Measurements from ENCODE around the gene TNFRSF4.

TNFRSF4 gene

DNA sequence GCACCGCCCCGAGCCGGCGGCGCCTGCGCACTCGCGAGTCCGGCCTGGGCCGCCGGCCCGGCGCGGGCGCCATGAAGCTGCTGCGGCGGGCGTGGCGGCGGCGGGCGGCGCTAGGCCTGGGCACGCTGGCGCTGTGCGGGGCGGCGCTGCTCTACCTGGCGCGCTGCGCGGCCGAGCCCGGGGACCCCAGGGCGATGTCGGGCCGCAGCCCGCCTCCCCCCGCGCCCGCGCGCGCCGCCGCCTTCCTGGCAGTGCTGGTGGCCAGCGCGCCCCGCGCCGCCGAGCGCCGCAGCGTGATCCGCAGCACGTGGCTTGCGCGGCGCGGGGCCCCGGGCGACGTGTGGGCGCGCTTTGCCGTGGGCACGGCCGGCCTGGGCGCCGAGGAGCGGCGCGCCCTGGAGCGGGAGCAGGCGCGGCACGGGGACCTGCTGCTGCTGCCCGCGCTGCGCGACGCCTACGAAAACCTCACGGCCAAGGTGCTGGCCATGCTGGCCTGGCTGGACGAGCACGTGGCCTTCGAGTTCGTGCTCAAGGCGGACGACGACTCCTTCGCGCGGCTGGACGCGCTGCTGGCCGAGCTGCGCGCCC, 18.3 kb upstream of the TNFRSF4 start, which contains the start of gene B3GALT6:
Gene B3GALT6, plus strand, starts transcription at position 30 of the 588 bp plus-strand sequence. Its CDS starts 42 bp downstream, at position 72.
- no peak for ATAC-seq (replicated peaks)
- H3K27ac Mint-ChIP-seq = peak within 1 kb of the TSS; percentile 94
- no peak for DNase-seq
- H3K36me3 Mint-ChIP-seq = peaks cover 18 to 28% of the 10 kb centered on the region in 2 donors
- H3K27me3 Mint-ChIP-seq = no peaks in the 10 kb centered on the region
- H3K9me3 Mint-ChIP-seq = no peaks in the 10 kb centered on the region
- H3K4me3 Mint-ChIP-seq = peak within 1 kb of the TSS; percentile 87 to 94
- H3K4me1 Mint-ChIP-seq = peaks cover 29 to 60% of the 10 kb centered on the region in 2 donors

GRCh38 chr1:1231400-1232207, 17.7 kb upstream of the TNFRSF4 start, which contains the start of gene SDF4:
Gene SDF4, minus strand, starts transcription at chr1:1232001. Its CDS starts 3,229 bp downstream, at chr1:1228772.
- DNase-seq (peak; percentile 95), ATAC-seq (replicated peaks) (peak; percentile 95 to 98)
- peak within 1 kb of the TSS; percentile 87 to 94 for H3K4me3 Mint-ChIP-seq
- H3K36me3 Mint-ChIP-seq = peaks cover 18 to 28% of the 10 kb centered on the region in 2 donors
- no peaks in the 10 kb centered on the region for H3K27me3 Mint-ChIP-seq
- peaks cover 27 to 53% of the 10 kb centered on the region in 2 donors for H3K4me1 Mint-ChIP-seq
- peak within 1 kb of the TSS; percentile 94 for H3K27ac Mint-ChIP-seq
- H3K9me3 Mint-ChIP-seq = no peaks in the 10 kb centered on the region

DNA sequence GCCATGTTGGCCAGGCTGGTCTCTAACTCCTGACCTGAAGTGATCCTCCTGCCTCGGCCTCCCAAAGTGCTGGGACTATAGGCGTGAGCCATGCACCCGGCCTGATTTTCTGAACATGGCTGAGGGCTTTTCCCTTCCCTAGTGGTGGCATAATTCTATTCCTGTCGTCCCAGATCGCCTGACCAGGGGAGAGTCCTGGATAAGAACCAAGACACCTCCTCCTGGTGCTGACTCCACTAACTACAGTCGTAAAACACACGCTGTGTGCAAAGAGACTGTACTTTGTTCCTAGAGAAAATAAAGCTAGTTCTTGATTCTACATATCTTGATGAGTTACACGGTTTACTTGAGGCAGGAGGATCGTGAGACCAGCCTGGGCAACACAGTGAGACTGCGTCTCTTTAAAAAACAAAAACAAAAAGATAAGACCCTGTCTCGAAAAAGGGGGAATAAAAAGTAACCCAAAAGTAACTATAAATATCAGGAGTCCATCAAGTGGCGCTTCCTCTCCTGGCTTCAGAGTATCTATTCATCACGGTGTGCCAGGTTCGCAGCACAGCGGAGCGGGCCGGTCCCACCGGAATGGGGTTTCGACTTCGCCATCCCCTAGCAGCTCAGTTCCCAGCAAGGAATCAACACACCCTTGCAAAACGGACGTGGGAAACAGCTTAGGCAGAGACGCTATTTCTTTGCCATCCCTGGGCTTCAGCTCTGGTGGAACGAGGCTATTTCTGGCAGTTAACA, 16.9 kb upstream of the TNFRSF4 start:
- H3K4me1 Mint-ChIP-seq = peaks cover 24 to 52% of the 10 kb centered on the region in 2 donors
- H3K9me3 Mint-ChIP-seq = no peaks in the 10 kb centered on the region
- H3K27me3 Mint-ChIP-seq = no peaks in the 10 kb centered on the region
- DNase-seq (no peak), ATAC-seq (replicated peaks) (no peak)
- peak overlapping the region; percentile 87 to 94 for H3K4me3 Mint-ChIP-seq
- H3K27ac Mint-ChIP-seq = peak overlapping the region; percentile 92
- peaks cover 22 to 34% of the 10 kb centered on the region in 2 donors for H3K36me3 Mint-ChIP-seq

DNA sequence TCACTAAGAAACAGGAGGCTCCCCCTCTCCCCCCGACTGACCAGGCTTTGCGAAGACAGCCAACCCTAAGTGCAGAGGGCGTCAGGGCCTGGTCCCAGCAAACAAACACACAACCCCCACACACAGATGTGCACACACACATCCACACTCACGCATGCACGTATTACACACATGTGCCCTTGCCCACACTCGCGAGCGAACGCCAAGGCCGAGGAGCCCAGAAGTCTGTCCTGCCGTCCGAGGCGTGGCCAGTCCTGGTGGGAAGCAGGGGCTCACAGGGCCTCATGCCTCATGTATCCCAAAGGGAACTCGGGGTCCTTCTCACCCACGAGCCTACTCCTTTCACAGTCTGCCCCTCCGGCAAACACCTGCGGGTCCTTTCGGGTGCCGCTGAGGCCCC, 15.8 kb upstream of the TNFRSF4 start:
- no peak for ATAC-seq (replicated peaks)
- H3K27ac Mint-ChIP-seq = peak overlapping the region; percentile 70
- no peaks in the 10 kb centered on the region for H3K27me3 Mint-ChIP-seq
- H3K4me1 Mint-ChIP-seq = peaks cover 29 to 47% of the 10 kb centered on the region in 2 donors
- no peak for DNase-seq
- H3K9me3 Mint-ChIP-seq = no peaks in the 10 kb centered on the region
- H3K36me3 Mint-ChIP-seq = peaks cover 27 to 41% of the 10 kb centered on the region in 2 donors
- H3K4me3 Mint-ChIP-seq = peak overlapping the region; percentile 15 to 87

GRCh38 chr1:1228596-1229321, 14.8 kb upstream of the TNFRSF4 start:
- Mint-ChIP-seq H3K27ac (peak overlapping the region; percentile 31), H3K27me3 (no peaks in the 10 kb centered on the region), H3K9me3 (no peaks in the 10 kb centered on the region), H3K36me3 (peaks cover 19 to 36% of the 10 kb centered on the region in 2 donors), H3K4me3 (no peak overlapping the region), H3K4me1 (peaks cover 20 to 36% of the 10 kb centered on the region in 2 donors)
- DNase-seq (no peak), ATAC-seq (replicated peaks) (no peak)

DNA sequence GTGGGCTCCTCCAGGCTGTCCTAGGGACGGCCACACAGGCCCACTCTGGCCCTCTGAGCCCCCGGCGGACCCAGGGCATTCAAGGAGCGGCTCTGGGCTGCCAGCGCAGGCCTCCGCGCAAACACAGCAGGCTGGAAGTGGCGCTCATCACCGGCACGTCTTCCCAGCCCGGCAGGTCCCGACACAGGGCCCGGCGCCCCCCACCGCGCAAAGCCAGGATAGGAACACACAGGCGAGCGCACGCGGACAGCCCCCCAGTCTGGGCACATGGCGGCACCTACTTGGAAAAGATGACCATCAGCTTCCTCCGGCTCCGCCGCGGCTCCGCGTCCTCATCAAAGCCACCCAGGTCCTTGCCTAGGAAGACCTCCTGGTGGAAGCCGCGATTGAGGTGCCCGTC, 14.2 kb upstream of the TNFRSF4 start:
- no peak for ATAC-seq (replicated peaks)
- Mint-ChIP-seq H3K4me3 (no peak overlapping the region), H3K36me3 (peaks cover 18 to 35% of the 10 kb centered on the region in 2 donors)

GRCh38 chr1:1227386-1227785, 13.4 kb upstream of the TNFRSF4 start:
- no peak overlapping the region for H3K4me3 Mint-ChIP-seq
- H3K27ac Mint-ChIP-seq = no peak overlapping the region
- H3K36me3 Mint-ChIP-seq = peaks cover 26 to 43% of the 10 kb centered on the region in 2 donors
- peaks cover 21 to 41% of the 10 kb centered on the region in 2 donors for H3K4me1 Mint-ChIP-seq
- no peak for DNase-seq
- no peaks in the 10 kb centered on the region for H3K9me3 Mint-ChIP-seq
- H3K27me3 Mint-ChIP-seq = no peaks in the 10 kb centered on the region
- no peak for ATAC-seq (replicated peaks)

More for the DNA sequence above, 14.2 kb upstream of the TNFRSF4 start:
- no peak for DNase-seq
- Mint-ChIP-seq H3K27ac (no peak overlapping the region), H3K27me3 (no peaks in the 10 kb centered on the region), H3K4me1 (peaks cover 18 to 34% of the 10 kb centered on the region in 2 donors), H3K9me3 (no peaks in the 10 kb centered on the region)

DNA sequence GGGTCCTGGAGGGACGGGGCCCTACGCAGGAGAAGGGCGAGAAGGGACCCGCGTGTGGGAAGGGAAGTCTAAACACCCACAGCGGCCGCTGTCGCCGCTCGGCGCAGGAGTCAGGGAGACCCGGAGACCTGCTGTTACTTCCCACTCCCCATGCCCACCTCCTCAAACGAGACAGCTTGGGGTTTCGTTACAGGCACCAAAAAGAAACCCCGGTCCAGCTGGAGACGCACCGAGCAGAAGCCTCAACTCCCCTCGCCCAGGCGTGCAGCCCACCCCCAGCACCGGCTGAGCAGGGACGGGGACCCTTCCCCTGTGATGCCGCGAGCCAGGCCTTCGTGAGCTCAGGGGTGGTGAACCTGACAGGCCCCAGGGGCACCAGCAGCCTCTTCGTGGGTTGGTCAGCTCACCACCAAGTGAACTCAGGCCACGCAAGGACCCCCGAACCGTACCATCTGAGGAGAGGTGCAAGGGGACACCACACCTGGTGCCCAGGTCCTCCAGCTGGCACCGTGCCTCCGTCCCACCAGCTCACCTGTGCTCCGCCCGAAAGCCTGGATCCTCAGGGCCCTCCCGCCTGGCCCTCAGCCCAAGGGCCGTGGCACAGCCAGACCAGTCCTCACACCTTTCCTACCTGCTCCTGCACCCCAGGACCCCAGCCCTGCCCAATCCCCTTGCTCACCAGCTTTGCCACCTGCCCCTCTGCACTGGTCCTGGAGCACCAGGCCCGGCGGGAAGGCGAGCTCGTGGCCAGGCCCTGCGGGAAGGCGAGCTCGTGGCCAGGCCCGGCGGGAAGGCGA, 12.8 kb upstream of the TNFRSF4 start:
- Mint-ChIP-seq H3K27ac (no peak overlapping the region), H3K27me3 (no peaks in the 10 kb centered on the region), H3K9me3 (no peaks in the 10 kb centered on the region), H3K4me3 (no peak overlapping the region), H3K36me3 (peaks cover 28 to 45% of the 10 kb centered on the region in 2 donors), H3K4me1 (peaks cover 21 to 41% of the 10 kb centered on the region in 2 donors)
- ATAC-seq (replicated peaks) = no peak
- no peak for DNase-seq

GRCh38 chr1:1225913-1226312, 12.0 kb upstream of the TNFRSF4 start:
- ATAC-seq (replicated peaks) (no peak), DNase-seq (no peak)
- Mint-ChIP-seq H3K36me3 (peaks cover 32 to 50% of the 10 kb centered on the region in 2 donors), H3K27me3 (no peaks in the 10 kb centered on the region), H3K4me3 (no peak overlapping the region), H3K27ac (peak overlapping the region; percentile 57), H3K4me1 (peaks cover 21 to 39% of the 10 kb centered on the region in 2 donors), H3K9me3 (no peaks in the 10 kb centered on the region)

GRCh38 chr1:1225238-1225845, 11.4 kb upstream of the TNFRSF4 start:
- H3K9me3 Mint-ChIP-seq = no peaks in the 10 kb centered on the region
- no peak overlapping the region for H3K27ac Mint-ChIP-seq
- peaks cover 17 to 33% of the 10 kb centered on the region in 2 donors for H3K4me1 Mint-ChIP-seq
- DNase-seq = no peak
- H3K36me3 Mint-ChIP-seq = peaks cover 38 to 52% of the 10 kb centered on the region in 2 donors
- no peaks in the 10 kb centered on the region for H3K27me3 Mint-ChIP-seq
- ATAC-seq (replicated peaks) = no peak
- H3K4me3 Mint-ChIP-seq = no peak overlapping the region

- DNase-seq (no peak), ATAC-seq (replicated peaks) (no peak)
- Mint-ChIP-seq H3K27me3 (no peaks in the 10 kb centered on the region), H3K9me3 (no peaks in the 10 kb centered on the region), H3K4me1 (peaks cover 18 to 33% of the 10 kb centered on the region in 2 donors), H3K27ac (no peak overlapping the region), H3K4me3 (no peak overlapping the region), H3K36me3 (peaks cover 45 to 57% of the 10 kb centered on the region in 2 donors)
Observed at GRCh38 chr1:1223891-1224290, 9.9 kb upstream of the TNFRSF4 start.

GRCh38 chr1:1223321-1223720, 9.4 kb upstream of the TNFRSF4 start:
- Mint-ChIP-seq H3K36me3 (peaks cover 46 to 63% of the 10 kb centered on the region in 2 donors), H3K4me3 (no peak overlapping the region), H3K27me3 (no peaks in the 10 kb centered on the region), H3K9me3 (no peaks in the 10 kb centered on the region), H3K27ac (peak overlapping the region; percentile 75), H3K4me1 (peaks cover 20 to 38% of the 10 kb centered on the region in 2 donors)
- ATAC-seq (replicated peaks) = no peak
- no peak for DNase-seq
